Suppressor macrophage treated with lipopolysaccharide for 4 hours (primary cell): ENCODE results near the gene CFAP298.
"Not testable (repeated sequence)": the region's sequence is repeated elsewhere in the genome, so short reads cannot be mapped to it uniquely, and the experiment has no call there.

Source experiments
- DNase-seq: peaks from one replicate; pipeline ENCODE4 v3.0.0-alpha.2; 2020

The CFAP298 gene

GRCh38 chr21:32565856-32566465 lies 46.2 kb downstream of the CFAP298 start:
- no peak for DNase-seq

- no peak for DNase-seq
Measured at GRCh38 chr21:32562915-32563314, 49.3 kb downstream of the CFAP298 start.

- DNase-seq, result no peak
Measured at GRCh38 chr21:32562426-32562825, 49.8 kb downstream of the CFAP298 start.

- DNase-seq, result not testable (repeated sequence)
Measured at GRCh38 chr21:32561476-32561875, 50.7 kb downstream of the CFAP298 start.

- DNase-seq, result no peak
Measured at GRCh38 chr21:32560896-32561295, 51.3 kb downstream of the CFAP298 start.

GRCh38 chr21:32559006-32559610 lies 53.1 kb downstream of the CFAP298 start:
- no peak for DNase-seq

GRCh38 chr21:32558106-32558505 lies 54.1 kb downstream of the CFAP298 start:
- DNase-seq, result no peak

GRCh38 chr21:32554832-32555638 lies 57.1 kb downstream of the CFAP298 start:
- no peak for DNase-seq

- DNase-seq, result no peak
Measured at GRCh38 chr21:32549886-32550285, 62.3 kb downstream of the CFAP298 start.

- no peak for DNase-seq
Measured at GRCh38 chr21:32549440-32549839, 62.7 kb downstream of the CFAP298 start.
